Subcutaneous abdominal adipose tissue (tissue), 5 donors: ENCODE data around the gene NINL.

Source experiments
- H3K27ac ChIP-seq: one replicate; pipeline ENCODE4 v1.7.0; 2013; ENCODE audit warnings: low read depth, mild to moderate bottlenecking, inconsistent platforms, low read length, moderate library complexity
- H3K27me3 ChIP-seq, 5 donors: one replicate each; pipeline ENCODE4 v1.7.0; 2013; ENCODE audit warnings: low read length in 5 of 5, inconsistent platforms in 1 of 5; ENCODE audit not compliant: control insufficient read depth in 5 of 5, insufficient read depth in 4 of 5
- H3K36me3 ChIP-seq, 5 donors: one replicate each; pipeline ENCODE4 v1.7.0; 2013; ENCODE audit warnings: low read length in 5 of 5; ENCODE audit not compliant: control insufficient read depth in 5 of 5, insufficient read depth in 5 of 5
- H3K4me1 ChIP-seq, 5 donors: one replicate each; pipeline ENCODE4 v1.7.0; 2013; ENCODE audit warnings: low read length in 5 of 5, mild to moderate bottlenecking in 3 of 5, moderate library complexity in 1 of 5; ENCODE audit not compliant: control insufficient read depth in 5 of 5, insufficient read depth in 5 of 5
- H3K4me3 ChIP-seq, 5 donors: one replicate each; pipeline ENCODE4 v1.7.0; 2013; ENCODE audit warnings: low read length in 5 of 5, low read depth in 1 of 5
- H3K9ac ChIP-seq, 5 donors: one replicate each; pipeline ENCODE4 v1.7.0; 2013; ENCODE audit warnings: low read length in 5 of 5, mild to moderate bottlenecking in 4 of 5, moderate library complexity in 3 of 5
- H3K9me3 ChIP-seq, 5 donors: one replicate each; pipeline ENCODE4 v1.7.0; 2013; ENCODE audit warnings: low read length in 5 of 5; ENCODE audit not compliant: control insufficient read depth in 5 of 5
- donor health status: healthy.
- donor health status: healthy.
- donor health status: healthy.
- donor health status: healthy.
- donor health status: healthy.

NINL gene

DNA sequence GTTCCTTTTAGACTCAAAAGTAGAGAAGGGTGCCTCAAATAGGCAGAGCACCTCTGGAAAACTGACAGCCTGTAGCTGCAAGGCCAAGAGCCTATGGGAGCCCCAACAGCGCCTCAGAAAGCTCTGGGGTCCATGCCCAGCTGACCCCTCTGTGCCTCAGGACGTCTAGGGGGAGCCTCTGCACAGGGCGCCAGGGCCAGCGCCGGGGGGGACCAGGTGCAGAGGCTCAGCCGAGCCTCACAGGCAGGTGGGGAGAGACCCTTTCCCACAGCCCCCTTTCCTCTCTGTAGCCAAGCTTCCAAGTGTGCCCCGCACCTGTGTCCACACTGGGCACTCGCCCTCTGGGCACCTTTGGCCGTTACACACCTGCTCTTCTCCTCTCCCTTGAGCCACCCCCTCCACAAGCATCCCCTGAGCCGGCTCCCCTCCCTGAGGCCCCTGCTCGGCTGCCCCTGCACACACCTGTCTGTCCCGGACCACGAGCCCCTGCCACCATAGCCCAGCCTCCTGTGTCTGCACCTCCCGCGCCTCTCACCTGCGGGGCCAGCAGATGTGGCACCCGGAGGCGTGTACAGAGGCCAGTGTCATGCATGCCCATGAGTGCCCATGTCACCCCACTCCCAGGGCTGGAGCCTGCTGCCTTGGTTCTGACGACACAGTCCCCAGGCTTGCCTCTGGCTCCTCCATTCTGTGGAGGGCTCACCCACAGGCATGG lies 124.6 kb downstream of the NINL start:
- no peaks in the 10 kb centered on the region for H3K27me3 ChIP-seq
- peaks cover 0 to 14% (median 7%) of the 10 kb centered on the region in 5 donors for H3K36me3 ChIP-seq
- no peaks in the 10 kb centered on the region for H3K9me3 ChIP-seq
- H3K27ac ChIP-seq: peak overlapping the region; percentile 37
- H3K9ac ChIP-seq: no peak overlapping the region
- no peak overlapping the region for H3K4me3 ChIP-seq
- peaks cover 1 to 58% (median 19%) of the 10 kb centered on the region in 5 donors for H3K4me1 ChIP-seq

DNA sequence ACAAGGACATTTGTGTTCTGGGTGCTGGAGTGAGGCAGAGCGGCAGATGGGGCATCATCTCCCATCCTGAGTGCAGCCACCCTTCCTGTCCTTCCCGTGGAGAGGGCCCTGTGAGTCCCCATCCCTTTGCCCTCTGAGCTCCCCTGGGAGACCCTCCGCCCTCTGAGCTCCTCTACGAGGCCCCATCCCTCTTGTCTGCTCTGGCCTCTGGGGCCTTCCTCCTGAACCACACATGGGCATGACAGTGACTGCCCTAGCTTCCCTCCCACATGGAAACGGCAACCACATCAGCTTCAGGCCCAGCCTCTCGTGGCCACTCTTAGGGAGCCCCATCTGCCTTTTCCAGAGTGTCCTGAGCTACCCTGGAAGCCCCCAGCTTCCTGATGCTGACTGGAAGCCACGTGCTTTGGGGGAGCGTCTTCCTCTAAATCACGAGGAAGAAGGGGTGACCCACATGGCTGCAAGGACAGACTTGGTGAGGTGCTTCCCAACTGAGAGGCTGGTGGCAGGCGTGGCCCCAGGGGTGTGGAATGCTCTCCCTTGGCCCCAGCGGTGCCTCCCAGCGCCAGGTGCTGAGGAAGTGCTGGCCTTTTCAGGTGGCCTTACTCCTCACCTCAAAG lies 125.3 kb downstream of the NINL start:
- Histone ChIP-seq H3K4me3 (no peak overlapping the region), H3K4me1 (peaks cover 1 to 51% (median 18%) of the 10 kb centered on the region in 5 donors), H3K9me3 (no peaks in the 10 kb centered on the region), H3K36me3 (peaks cover 0 to 20% (median 7%) of the 10 kb centered on the region in 5 donors), H3K9ac (no peak overlapping the region), H3K27ac (no peak overlapping the region), H3K27me3 (no peaks in the 10 kb centered on the region)

DNA sequence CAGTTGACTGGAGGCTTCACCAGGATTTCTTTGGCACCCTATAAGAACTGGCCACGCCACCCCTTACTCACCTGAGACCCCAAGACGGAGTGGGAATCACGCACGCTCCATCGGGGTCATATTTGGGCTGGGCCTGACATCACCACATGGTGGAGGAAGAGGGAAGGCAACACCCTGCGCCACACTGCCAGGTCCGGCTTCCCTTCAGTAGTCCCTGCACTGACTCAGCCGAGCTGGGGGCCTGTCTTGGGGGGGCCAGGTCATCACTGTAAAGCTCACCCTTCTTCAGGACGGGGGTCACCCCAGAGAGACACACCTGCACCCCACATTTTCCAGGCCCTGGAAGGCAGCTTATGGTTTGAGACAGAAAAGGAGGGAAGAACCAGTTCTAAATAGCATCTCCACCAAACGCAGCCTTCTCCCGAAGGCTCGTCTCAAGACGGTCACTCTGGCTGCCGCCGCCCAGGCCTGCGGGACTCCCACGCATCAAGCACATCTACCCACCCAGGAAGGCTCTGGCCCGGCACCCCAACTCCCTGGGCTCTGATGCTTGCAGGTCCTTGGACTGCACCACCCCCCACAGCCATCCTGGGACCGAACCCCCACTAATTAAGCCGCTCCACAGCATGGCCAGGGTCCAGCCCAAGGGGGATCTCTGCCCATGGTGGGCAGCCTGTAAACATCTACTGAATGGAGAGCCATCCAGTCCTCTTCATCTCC lies 126.1 kb downstream of the NINL start:
- Histone ChIP-seq H3K9ac (no peak overlapping the region), H3K4me1 (peaks cover 1 to 44% (median 13%) of the 10 kb centered on the region in 5 donors), H3K27ac (no peak overlapping the region), H3K27me3 (no peaks in the 10 kb centered on the region), H3K4me3 (no peak overlapping the region), H3K9me3 (no peaks in the 10 kb centered on the region), H3K36me3 (peaks cover 0 to 27% (median 13%) of the 10 kb centered on the region in 5 donors)

DNA sequence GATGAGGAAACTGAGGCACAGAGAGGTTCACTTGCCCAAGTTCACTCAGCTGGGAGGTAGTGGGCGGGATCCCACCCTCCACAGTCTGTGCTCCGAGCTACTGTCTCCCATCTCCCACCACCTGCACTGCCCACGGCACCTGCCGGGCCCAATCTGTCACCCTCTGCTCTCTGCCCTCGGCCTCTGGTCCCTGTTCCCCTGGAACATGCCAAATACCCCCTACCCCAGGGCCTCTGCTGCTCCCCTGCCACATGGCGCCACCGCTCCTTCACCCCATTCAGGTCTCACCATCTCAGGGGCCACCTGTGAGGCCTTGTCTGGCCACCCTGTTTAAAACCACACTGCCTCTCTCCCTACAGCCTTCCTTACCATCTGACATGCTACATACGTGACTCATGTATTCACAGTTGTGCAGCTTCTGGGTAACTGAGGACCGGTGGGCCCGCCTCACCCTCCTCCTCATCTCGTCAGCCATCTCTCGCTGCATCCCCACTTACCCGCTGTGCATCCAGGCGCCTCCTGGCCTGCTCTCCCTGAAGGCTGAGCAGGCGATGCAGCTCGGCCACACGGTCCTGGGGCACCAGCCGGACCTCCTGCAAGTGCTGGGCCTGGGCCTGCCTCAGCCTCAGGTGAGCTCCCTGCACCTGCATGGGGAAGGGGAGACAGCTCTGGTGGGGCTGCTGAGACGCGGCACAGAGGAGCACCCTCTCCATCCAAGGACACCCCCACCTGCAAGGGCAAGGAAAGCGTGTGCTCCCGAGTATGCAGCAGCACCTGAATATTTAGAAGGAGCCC lies 127.2 kb downstream of the NINL start:
- H3K4me3 ChIP-seq: no peak overlapping the region
- peaks cover 1 to 44% (median 13%) of the 10 kb centered on the region in 5 donors for H3K4me1 ChIP-seq
- H3K9ac ChIP-seq: no peak overlapping the region
- no peak overlapping the region for H3K27ac ChIP-seq
- H3K9me3 ChIP-seq: no peaks in the 10 kb centered on the region
- no peaks in the 10 kb centered on the region for H3K27me3 ChIP-seq
- H3K36me3 ChIP-seq: peaks cover 0 to 31% (median 18%) of the 10 kb centered on the region in 5 donors

DNA sequence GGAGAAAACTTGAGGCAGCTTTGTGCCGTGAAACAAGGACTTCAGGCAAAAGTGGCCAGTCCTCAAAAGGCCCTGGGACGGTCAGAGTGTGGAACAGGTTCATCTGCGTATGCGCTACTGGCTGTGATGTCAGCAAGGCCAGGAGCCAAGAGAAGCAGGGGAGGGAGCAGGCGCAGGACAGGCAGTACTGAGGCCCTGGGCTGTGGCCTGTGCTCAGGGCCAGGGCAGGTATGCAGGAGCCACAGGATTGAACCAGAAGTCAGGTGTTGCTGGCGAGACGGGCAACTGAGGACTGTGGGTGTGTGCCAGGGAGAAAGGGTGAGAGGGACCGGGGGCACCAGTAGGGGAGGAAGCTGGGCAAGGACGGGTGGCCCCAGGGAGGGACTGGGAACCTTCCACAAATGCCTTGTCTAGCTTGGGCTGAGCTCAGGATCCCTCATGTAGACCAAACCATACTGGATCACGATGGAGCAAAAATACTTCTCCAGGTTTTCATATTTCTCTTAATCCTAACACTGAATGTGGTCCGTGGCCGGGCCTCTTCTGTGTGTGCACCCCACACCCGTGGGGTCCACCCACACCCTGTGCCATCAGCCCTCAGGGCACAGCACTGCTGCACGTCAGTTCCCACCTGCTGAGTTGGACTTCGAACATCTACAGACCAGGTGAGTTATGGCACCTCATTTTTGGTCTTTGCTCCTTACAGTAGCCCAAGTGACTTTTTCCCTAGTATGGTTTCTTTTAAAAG lies 131.0 kb downstream of the NINL start:
- Histone ChIP-seq H3K9me3 (no peaks in the 10 kb centered on the region), H3K4me1 (peaks cover 1 to 21% (median 8%) of the 10 kb centered on the region in 5 donors), H3K27me3 (no peaks in the 10 kb centered on the region), H3K27ac (no peak overlapping the region), H3K4me3 (no peak overlapping the region), H3K9ac (no peak overlapping the region), H3K36me3 (peaks cover 6 to 32% (median 21%) of the 10 kb centered on the region in 5 donors)

DNA sequence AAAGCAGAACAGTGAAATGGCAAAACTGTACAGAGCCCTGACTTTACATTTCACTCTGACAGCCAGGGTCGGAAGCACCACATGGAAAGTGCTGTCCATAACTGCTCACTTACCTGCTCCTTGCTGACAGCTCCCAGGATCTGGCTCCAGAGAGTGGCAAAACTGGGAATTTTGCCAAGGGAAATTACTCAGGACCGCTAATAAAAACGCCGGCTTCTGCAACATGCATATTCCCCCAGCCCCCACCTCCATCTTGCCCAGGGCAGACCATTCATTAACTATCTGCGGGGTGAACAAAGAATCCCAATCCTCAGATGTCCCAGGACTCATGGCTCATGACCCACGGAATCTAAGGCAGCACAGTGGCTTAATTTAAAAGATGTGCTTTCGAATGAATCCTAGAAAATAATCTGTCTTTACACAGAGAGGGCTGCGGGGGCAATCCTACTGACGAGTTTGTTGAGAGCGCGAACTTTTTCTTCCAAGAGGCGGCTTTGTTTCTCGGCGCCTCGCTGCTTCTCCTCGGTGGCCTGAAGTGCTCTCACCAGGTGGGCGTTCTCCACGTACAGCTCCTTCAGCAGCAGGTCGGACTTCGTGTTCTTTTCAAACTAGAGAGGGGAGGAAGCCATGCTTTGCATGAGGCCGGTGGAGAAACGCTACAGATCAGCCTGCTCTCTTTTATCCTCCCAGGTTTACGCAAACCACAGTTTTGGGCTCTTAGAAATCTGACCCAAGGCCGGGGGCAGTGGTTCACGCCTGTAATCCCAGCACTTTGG lies 132.1 kb downstream of the NINL start:
- H3K9me3 ChIP-seq: peaks cover 0 to 3% (median 0%) of the 10 kb centered on the region in 5 donors
- H3K27ac ChIP-seq: no peak overlapping the region
- H3K27me3 ChIP-seq: no peaks in the 10 kb centered on the region
- H3K9ac ChIP-seq: no peak overlapping the region
- H3K4me1 ChIP-seq: peaks cover 1 to 13% (median 8%) of the 10 kb centered on the region in 5 donors
- peaks cover 6 to 30% (median 19%) of the 10 kb centered on the region in 5 donors for H3K36me3 ChIP-seq
- H3K4me3 ChIP-seq: no peak overlapping the region

DNA sequence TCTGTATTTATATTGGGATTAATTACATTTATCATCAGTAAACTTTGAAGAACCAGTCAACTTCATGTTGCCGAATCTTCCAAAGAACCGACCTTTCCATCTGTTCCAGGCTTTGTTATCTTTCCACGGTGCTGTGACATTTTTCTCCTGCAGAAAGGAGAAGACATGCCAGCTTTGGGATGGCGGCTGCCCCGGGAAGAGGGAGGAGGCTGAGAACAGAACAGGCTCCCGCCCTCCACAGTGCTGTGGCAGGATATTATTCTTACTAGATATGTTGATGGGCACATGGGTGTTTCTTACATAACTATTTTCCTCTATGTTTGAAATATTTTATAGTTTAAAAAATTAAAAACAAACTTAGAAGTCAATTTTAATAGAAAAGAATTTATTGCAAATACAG lies 133.0 kb downstream of the NINL start:
- Histone ChIP-seq H3K9ac (no peak overlapping the region), H3K4me3 (no peak overlapping the region), H3K9me3 (peaks cover 0 to 3% (median 0%) of the 10 kb centered on the region in 5 donors), H3K36me3 (peaks cover 6 to 30% (median 19%) of the 10 kb centered on the region in 5 donors), H3K27ac (no peak overlapping the region), H3K4me1 (peaks cover 0 to 6% (median 2%) of the 10 kb centered on the region in 5 donors), H3K27me3 (no peaks in the 10 kb centered on the region)

DNA sequence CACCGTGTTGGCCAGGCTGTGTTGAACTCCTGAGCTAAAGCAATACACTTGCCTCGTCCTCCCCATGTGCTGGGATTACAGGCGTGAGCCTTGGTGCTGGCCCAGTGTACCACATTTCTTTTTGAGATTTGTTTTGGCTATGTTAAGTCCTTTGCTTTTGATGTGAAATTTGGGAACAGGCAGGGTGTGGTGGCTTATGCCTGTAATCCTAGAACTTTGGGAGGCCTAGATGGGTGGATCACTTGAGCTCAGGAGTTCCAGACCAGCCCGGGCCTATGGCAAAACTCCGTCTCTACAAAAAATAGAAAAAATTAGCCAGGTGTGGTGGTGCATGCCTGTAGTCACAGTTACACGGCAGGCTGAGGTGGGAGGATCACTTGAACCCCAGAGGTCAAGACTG lies 137.7 kb downstream of the NINL start:
- Histone ChIP-seq H3K4me1 (no peaks in the 10 kb centered on the region), H3K9me3 (peaks cover 0 to 3% (median 0%) of the 10 kb centered on the region in 5 donors), H3K27me3 (no peaks in the 10 kb centered on the region), H3K36me3 (peaks cover under 1 to 7% (median 6%) of the 10 kb centered on the region in 5 donors), H3K27ac (no peak overlapping the region), H3K4me3 (no peak overlapping the region), H3K9ac (no peak overlapping the region)
